Fibroblast of skin of left biceps (primary cell): ENCODE results near the gene AFDN.
A peak's percentile ranks its signal among the peaks of the same experiment; 100 is the strongest.
"Not testable (repeated sequence)": the region's sequence is repeated elsewhere in the genome, so short reads cannot be mapped to it uniquely, and the experiment has no call there.

ENCODE experiments used
- DNase-seq, 2 experiments: peaks; one replicate each; pipeline ENCODE4 v3.0.0-alpha.2; 2013; ENCODE audit warnings: low read depth in 2 of 2

Gene AFDN

DNA sequence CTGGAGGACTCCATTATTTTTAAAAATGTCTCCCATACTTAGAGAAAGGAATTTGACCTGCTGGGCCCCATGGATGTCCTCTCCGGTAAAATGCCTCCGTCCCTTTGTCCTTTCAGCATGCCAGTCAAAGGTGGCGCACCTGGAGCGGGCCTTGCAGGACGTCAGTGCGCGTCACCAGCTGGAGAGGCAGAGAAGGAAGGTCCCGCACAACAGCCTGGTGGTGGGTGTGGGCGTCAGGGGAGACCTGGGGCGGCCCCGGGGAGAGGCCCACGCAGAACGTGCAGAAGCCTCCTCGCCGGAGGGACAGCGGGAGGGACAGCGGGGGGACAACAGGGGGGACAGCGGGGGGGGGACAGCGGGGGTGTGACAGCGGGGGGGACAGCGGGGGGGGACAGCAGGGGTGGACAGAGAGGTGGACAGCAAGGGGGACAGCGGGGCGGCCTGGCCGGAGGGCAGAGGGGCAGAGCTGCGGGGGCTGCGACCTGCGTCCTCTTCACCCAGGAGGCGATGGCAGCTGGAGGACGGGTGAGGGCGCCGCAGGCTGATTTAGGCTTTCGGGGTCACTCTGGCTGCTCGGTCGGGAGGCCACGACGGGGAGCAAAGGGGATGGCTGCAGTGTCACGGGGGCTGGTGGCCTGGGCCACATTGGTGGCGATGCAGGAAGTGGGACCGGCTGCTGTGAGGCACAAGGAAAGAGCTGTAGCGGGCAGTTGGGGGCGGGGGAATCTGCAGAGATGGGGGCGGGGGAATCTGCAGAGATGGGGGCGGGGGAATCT, 169.9 kb downstream of the AFDN start:
- no peak for DNase-seq

DNA sequence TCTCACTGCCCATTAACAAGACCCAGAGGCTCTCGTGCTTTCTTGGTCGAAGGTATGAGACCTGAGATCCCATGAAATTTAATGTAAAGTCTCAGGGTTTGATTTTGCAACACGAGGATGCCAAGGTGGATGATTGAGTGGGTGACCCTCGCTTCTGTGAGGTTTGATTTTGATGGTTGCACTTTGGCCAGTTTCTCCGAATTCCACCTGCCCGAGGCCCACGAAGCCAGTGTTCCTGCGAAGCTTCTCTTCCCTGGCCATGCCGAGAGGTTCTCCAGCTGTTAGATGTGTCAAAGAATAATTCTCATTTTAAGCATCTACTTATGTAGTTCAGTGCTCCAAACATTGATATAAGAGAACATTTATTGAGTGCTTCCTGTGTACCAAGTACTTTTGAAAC, 170.9 kb downstream of the AFDN start, which contains the start of gene KIF25:
Gene KIF25 (plus strand): TSS at position 30 of the 400 bp plus-strand sequence. CDS start 31,915 bp downstream, outside the sequence.
- no peak for DNase-seq

DNA sequence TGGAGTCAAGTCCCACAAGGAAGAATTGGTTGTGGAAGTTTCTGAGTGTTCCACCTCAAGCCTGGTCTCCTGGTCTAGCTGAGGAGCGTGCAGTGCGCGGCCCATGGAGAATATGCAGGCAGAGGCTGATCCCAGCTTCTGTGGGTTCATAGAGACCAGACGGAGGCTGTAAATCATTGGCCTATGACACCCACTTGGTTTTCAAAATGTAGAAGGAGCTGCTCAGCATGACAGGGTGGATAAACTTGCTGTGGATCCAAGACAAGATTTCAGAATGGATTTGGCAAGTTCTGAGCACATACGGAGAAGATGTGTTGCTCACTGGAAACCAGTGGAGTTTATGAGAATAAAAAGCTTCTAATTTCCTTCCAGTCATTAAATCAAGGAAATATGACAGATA, 171.5 kb downstream of the AFDN start:
- DNase-seq = peak in 1 of 2 experiments; percentile 28

DNA sequence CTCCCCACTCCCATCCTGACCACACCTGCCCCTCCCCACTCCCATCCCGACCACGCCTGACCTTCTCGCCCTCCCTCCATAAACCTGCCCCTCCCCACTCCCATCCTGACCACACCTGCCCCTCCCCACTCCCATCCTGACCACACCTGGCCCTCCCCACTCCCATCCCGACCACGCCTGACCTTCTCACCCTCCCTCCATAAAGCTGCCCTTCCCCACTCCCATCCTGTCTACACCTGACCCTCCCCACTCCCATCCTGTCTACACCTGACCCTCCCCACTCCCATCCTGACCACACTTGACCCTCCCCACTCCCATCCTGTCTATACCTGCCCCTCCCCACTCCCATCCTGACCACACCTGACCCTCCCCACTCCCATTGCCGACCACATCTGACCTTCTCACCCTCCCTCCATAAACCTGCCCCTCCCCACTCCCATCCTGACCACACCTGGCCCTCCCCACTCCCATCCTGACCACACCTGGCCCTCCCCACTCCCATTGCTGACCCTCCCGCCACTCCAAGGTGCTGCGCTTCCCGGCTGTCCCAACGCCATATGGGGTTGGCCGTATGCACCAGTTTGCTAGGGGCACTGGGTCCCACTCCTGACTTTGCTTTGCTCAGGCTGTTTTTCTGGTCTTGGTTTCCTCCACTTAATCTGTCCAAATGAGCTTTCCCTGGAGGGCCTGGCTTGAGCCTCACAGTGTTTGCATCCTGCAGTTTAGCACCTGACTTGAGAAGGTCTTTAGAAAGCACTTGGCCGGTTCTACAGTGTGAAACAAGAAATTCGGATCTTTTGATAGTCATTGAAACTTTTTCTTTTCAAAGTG, 173.7 kb downstream of the AFDN start:
- DNase-seq = no peak

DNA sequence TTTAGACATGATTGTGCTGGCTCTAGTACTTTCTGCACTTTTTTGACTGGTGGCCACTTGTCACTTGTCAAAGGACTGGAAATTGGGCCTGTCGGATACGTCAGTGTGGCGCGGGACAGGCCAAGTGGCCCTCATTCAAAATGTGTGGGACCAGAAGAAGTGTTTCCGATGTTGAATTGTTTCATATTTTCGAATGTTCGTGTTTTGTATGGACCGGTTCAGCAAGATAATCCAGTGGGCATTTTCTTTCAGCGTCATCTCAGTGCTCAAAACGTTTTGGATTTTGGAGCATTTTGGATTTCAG, 174.3 kb downstream of the AFDN start:
- no peak for DNase-seq

DNA sequence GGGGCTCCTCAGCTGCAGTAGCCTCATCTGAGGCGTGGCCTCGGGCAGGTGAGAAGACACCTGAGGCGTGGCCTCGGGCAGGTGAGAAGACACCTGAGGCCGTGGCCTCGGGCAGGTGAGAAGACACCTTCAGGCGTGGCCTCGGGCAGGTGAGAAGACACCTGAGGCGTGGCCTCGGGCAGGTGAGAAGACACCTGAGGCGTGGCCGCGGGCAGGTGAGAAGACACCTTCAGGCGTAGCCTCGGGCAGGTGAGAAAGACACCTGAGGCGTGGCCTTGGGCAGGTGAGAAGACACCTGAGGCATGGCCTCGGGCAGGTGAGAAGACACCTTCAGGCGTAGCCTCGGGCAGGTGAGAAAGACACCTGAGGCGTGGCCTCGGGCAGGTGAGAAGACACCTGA, 174.8 kb downstream of the AFDN start:
- not testable (repeated sequence) for DNase-seq

DNA sequence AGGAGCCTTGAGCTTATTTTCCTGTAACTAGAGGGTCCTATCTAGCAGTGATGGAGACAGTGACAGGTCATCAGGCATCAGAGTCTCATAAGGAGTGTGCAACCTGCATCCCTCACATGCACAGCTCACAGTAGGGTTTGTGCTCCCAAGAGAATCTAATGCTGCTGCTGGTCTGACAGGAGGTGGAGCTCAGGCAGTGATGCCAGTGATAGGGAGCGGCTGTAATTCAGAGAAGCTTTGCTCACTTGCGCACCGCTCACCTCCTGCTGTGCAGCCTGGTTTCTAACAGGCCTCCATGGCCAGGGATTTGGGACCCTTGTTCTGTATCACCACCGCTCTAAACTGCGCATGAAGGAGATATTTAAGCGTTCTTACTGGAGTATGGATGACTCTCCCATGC, 176.1 kb downstream of the AFDN start:
- no peak for DNase-seq

DNA sequence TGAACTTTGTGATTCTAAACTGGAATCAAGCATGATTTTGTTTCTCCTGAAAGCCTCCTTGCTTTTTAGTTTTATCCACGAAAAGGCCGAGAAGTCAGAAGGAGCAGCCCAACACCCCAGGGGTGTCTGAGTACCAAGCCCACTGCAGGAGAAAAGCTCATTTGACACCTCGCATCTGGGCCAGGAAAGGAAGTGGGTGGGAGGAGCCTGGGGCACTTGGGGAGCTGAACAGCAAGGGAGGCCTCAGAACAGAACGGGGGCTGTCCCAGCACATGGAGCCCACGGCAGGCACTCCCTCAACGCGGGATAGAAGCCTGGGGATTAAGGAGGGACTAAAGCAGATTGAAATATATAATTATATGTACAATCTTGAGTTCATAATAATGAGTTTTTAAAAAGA, 177.3 kb downstream of the AFDN start:
- no peak for DNase-seq

DNA sequence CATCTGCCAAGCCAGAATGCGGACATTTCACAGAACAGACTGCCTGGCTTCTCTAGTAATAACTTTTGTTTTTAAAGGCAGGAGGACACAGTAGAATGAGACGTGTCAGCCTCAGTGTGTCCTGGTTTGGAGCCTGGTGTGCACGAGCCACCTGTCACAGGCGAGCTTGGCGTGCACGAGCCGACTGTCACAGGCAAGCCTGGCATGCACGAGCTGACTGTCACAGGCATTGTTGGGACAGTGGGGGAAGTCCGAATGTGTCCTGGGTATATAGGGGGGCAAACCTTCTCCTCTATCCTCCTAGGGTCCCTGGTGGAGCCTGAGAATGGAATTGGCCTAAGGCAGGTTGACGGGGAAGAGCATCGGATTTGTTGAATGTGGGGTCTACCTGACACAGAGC, 178.2 kb downstream of the AFDN start:
- no peak for DNase-seq

DNA sequence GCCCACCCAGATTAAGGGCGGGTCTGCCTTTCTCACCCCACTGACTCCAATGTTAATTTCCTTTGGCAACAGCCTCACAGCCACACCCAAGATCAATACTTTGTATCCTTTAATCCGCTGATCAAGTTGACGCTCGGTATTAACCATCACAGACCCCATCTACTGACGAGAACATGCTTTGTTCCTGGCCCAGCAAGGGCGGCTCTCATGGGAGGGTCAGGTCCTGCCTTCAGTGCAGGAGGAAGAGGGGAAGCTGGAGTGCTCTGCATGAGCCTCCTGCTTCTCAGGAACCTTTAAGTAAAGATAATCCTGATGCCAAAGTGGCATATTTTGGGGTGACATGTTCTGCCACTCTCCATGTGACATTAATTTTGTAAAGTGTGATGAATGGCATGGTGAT, 179.1 kb downstream of the AFDN start:
- DNase-seq = no peak

DNA sequence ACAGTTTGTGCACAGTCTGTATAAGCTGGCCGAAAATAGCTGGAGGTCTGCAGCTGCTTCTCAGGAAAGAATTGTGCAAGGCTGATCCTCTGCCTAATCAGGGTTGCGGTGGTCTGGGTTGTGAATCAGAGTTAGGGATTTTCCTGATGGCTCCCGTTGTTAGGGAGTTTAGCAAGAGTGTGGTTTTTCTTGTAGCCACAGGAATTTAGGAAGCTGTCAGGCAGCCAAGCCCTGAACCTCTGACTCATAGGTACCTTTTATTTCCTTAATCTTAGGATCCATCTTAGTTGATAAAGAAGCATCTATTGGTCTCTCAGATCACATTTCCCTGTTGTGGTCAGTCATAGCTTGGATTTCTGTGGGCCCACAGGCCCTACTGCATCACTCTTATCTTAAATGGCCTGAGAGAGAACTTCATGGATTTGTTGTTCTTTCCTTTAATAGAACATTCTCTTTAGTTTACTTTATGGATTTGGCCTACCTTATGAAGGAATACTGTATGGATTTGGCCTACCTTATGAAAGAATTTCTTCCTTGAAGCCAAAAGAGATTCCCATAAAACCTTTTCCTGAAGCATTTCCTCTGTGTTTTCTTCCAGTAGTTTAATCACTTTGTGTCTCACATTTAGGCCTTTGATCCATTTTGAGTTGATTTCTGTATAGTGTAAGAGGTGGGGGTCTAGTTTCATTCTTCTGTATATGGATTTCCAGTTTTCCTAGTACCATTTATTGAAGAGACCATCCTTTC, 181.1 kb downstream of the AFDN start:
- peak; percentile 98 for DNase-seq

DNA sequence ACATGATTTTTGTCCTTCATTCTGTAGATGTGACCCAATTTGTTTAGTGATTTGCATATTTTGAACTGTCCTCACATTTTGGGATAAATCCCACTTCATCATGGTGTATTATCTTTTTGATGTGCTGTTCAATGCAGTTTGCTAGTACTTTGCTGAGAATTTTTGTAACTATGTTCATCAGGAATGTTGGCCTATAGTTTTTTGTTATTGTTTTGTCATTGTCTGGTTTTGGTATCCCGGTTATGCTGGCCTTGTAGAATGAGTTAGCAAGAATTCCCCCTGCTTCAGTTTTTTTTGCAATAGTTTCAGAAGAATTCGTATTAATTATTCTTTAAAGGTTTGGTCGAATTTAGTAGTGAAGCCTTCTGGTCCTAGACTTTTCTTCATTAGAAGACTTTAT, 182.6 kb downstream of the AFDN start:
- no peak for DNase-seq

DNA sequence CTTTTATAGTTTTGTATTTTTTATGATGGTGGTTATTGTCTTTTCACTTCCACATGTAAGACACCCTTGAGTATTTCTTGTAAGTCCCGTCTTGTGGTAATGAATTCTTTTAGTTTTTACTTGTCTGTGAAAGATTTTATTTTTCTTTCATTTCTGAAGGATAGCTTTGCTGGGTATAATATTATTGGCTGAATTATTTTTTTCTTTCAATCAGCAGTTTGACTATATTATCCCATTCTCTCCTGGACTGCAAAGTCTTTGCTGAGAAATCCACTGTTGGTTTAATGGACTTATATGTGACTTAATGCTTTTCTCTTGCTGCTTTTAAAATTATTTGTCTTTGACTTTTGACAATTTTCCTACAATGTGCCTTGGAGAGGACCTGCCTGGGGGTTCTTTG, 184.6 kb downstream of the AFDN start:
- DNase-seq = no peak

DNA sequence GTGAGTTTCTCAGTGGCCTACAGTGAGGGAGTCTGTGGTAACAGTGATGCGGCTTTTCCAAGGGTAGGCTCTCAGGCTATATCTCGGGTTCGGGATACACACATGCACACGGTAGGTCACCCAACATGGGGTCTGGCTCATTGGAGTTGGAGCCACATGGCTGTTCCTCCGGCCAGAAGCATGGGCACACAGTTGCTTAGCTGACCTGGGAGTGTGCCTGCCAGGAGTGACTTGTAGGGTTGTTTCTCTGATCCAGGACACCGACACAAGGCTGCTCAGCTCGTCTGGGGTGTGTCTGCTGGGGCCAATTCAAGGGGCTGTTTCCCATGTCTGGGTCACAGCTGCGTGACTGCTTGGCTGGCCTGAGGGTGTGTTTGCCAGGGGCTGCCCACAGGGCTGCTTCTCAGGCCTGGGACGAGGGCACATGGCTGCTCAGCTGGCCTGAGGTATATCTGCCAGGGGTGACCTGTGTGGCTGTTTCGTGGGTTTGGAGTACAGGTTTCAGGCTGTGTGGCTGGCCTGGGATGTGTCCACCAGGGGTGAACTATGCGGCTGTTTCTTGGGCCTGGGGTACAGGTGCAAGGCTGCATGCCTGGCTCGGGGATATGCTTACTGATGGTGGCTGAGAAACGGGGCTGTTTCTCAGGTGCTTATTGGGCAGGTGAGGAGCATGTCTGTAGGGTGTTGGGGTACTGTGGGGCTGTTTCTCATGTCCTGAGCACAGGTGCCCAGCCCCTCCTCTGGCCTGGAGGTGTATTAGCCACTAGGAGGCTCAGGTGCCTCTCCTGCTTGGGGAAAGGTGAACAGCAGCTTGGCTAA, 185.9 kb downstream of the AFDN start:
- no peak for DNase-seq

DNA sequence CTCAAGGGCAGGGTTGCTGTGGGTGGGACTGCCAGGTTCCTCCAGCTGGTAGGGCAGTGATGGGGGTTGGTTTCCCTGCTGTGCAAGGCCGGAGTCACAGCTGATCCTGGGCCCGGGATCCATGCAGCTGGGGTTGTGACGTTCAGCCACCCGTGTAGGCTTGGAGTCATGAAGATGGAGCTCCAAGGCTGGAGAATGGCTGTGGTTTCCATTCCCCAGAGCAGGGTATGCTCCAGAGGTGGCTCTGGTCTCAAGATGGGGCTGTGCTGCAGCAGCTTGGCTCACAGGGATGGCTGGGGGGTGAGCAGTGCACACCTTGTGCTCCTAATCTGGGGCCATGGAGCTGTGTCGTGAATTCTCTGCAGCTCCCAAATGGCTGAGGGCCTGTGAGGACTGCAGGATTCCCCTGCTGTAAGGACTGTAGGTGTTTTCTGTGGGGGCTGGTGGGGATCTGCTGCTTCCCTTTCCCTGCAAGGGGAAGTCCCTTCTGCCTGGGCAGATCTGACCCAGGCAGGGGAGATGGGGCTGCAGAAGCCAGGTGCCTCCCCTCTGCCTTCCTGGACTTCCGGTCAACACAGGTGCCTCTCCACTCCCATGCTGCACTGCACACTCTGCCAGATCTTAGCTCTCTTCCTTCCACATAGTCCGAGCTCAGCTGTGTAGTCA, 186.7 kb downstream of the AFDN start:
- DNase-seq = no peak

DNA sequence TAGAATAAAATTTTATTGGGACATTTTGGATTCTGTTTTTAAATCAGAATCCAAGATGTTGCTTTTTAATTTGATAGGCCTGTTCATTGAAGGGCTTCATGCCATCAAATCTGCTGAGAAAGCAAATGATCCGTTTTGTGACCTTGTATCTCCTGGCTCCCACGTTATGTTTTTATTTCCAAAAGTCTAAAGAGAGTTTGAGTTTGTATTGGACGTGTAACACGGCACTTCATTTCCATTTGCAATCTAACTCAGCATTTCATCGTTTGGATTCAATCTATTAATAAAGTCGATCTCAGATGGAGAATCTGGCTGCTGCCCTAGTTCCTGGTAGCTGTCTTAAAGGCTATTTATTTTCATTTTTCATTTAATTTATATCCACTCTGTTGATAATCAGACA, 187.7 kb downstream of the AFDN start:
- DNase-seq = no peak

DNA sequence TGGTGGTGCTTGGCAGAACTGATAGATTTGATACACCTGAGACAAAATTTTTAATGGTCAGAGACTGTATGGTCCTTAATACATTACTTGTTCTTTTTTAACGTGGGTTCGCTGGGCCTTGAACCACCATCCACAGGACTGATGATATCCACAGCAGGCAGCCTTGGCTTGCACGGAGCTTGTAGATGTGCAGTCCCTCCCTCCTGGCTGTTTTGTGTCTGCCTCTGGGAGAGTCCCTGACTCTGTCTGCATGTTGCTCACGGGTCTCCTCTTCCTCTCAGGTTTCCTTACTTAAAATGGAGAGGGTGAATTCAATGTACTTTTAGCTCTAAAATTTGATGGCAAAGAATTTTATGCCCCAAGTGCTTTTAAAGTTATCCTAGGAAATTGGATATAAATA, 188.3 kb downstream of the AFDN start:
- DNase-seq = no peak

DNA sequence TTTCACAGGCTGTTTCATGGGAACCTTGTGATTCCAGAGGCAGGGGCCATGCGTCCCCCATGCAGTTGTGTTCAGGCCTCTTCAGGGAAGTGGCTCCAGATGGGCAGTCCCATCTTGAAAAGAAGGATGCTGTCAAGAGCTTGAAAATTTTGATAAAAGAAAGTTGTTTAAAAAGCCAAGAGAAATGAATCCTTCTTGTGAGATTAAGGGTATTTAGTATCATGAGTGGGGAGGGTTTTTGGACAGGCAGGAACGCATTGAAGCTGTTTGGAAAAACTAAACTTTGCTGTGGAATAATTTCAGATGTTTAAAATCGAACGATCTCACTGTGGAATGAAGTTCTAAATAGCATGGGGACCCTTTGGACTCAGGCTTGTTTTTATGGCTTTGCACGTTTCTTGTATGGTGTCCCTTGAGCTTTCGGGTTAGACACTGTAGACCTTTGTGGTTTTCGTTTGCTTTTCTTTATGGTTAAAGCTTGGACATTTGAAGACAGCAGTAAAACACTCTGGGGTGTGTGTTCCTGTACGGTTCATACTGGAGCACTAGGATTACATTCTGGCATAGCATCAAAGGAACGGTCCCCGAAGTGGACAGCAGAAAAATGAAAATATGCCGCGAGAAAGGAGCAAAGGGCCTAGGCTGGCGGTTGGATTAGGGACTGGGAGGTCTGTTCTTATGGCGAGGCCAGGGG, 188.9 kb downstream of the AFDN start:
- no peak for DNase-seq

DNA sequence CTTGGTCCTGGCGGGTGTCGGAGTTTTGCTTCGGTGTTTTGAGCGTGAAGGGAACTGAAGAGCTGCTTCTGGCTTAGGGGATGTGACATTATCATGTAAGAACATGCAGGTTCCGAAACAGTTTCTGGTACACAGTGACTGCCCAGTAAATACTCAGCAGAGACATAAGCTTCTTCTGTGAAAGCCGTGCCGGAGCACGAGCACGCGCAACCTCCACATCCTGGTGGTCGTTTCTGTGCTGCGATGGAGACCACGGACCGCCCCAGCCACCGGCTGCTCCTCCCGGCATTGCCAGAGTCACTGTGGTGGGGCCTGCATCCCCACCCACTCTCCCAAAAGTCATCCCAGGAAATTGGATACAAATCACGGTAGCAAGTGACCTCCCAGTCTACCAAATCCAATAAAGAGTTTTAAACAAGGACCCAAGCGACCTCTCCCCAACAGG, 189.5 kb downstream of the AFDN start:
- DNase-seq = no peak

DNA sequence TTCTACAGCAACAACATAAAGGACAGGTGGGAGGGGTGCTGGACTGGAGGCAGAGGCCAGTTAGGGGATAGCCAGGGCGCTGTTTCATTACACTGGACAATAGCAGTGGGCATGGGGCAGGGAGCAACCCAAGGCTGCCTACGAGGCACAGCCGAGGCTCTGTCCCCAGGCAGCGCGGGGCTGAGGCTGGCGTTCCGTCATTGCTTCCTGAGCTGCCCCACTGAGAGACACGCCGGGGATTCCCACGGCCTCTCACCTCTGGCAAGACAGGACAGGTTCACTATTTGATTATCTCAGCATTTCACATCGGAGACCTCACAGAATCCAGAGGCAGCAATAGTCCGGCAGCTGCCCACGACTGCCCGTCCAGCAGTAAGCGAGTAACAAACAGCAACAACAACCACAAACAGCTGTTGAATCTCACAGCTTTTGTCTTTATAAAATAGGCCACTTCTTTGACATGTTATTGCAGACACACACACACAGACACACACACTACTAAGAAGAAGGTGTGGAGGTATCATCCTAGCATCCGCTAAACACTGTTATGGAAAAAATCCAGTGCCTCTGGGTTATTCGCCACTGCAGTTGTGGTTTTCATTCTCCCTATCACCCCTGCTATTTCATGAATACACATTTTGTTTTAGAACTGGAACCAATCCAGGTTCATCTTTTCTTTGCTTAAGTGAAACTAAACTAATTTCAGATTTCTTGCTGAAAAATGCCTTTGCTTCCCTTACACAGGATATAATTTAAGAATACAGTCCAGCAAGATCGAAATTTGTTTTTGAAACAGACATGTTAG, 190.2 kb downstream of the AFDN start:
- DNase-seq = no peak
